ENCODE data around the gene PRELP.

Gene PRELP

GRCh38 chr1:203516184-203516583 lies 40.6 kb downstream of the PRELP start:
- no peak for TF ChIP-seq GATA2 (IDR thresholded peaks at IDR 0.05; ENCODE audit: low read depth, low read length)
- TF ChIP-seq GATA3 (IDR thresholded peaks at IDR 0.05; ENCODE audit: low read depth, low read length): no peak

GRCh38 chr1:203516906-203517305 lies 41.3 kb downstream of the PRELP start:
- no peak for TF ChIP-seq GATA2 (IDR thresholded peaks at IDR 0.05; ENCODE audit: low read depth, low read length)
- TF ChIP-seq GATA3 (IDR thresholded peaks at IDR 0.05; ENCODE audit: low read depth, low read length): no peak

GRCh38 chr1:203517426-203518110 lies 42.0 kb downstream of the PRELP start:
- TF ChIP-seq GATA3 (IDR thresholded peaks at IDR 0.05; ENCODE audit: low read depth, low read length) (no peak), GATA2 (IDR thresholded peaks at IDR 0.05; ENCODE audit: low read depth, low read length) (no peak)

- TF ChIP-seq GATA3 (IDR thresholded peaks at IDR 0.05; ENCODE audit: low read depth, low read length): no peak
- TF ChIP-seq GATA2 (IDR thresholded peaks at IDR 0.05; ENCODE audit: low read depth, low read length): no peak
Measured at GRCh38 chr1:203518541-203518940, 42.9 kb downstream of the PRELP start.

GRCh38 chr1:203519053-203519840 lies 43.6 kb downstream of the PRELP start:
- no peak for TF ChIP-seq GATA2 (IDR thresholded peaks at IDR 0.05; ENCODE audit: low read depth, low read length)
- no peak for TF ChIP-seq GATA3 (IDR thresholded peaks at IDR 0.05; ENCODE audit: low read depth, low read length)

GRCh38 chr1:203519896-203520295 lies 44.3 kb downstream of the PRELP start:
- TF ChIP-seq GATA2 (IDR thresholded peaks at IDR 0.05; ENCODE audit: low read depth, low read length) (no peak), GATA3 (IDR thresholded peaks at IDR 0.05; ENCODE audit: low read depth, low read length) (no peak)

- TF ChIP-seq GATA3 (IDR thresholded peaks at IDR 0.05; ENCODE audit: low read depth, low read length) (no peak), GATA2 (IDR thresholded peaks at IDR 0.05; ENCODE audit: low read depth, low read length) (no peak)
Measured at GRCh38 chr1:203520315-203520714, 44.7 kb downstream of the PRELP start.

- no peak for TF ChIP-seq GATA3 (IDR thresholded peaks at IDR 0.05; ENCODE audit: low read depth, low read length)
- peak; percentile 59; the same call in 1 of the 2 replicates for TF ChIP-seq GATA2 (IDR thresholded peaks at IDR 0.05; ENCODE audit: low read depth, low read length)
Measured at GRCh38 chr1:203521074-203521794, 45.6 kb downstream of the PRELP start.

GRCh38 chr1:203521812-203522211 lies 46.2 kb downstream of the PRELP start:
- TF ChIP-seq GATA3 (IDR thresholded peaks at IDR 0.05; ENCODE audit: low read depth, low read length) (no peak), GATA2 (IDR thresholded peaks at IDR 0.05; ENCODE audit: low read depth, low read length) (no peak)

GRCh38 chr1:203522237-203522636 lies 46.6 kb downstream of the PRELP start:
- TF ChIP-seq GATA2 (IDR thresholded peaks at IDR 0.05; ENCODE audit: low read depth, low read length) (no peak), GATA3 (IDR thresholded peaks at IDR 0.05; ENCODE audit: low read depth, low read length) (no peak)

- TF ChIP-seq GATA3 (IDR thresholded peaks at IDR 0.05; ENCODE audit: low read depth, low read length) (no peak), GATA2 (IDR thresholded peaks at IDR 0.05; ENCODE audit: low read depth, low read length) (no peak)
Measured at GRCh38 chr1:203523667-203524066, 48.1 kb downstream of the PRELP start.

GRCh38 chr1:203524152-203524551 lies 48.5 kb downstream of the PRELP start:
- no peak for TF ChIP-seq GATA3 (IDR thresholded peaks at IDR 0.05; ENCODE audit: low read depth, low read length)
- no peak for TF ChIP-seq GATA2 (IDR thresholded peaks at IDR 0.05; ENCODE audit: low read depth, low read length)

- TF ChIP-seq GATA3 (IDR thresholded peaks at IDR 0.05; ENCODE audit: low read depth, low read length) (no peak), GATA2 (IDR thresholded peaks at IDR 0.05; ENCODE audit: low read depth, low read length) (no peak)
Measured at GRCh38 chr1:203524824-203525223, 49.2 kb downstream of the PRELP start.

GRCh38 chr1:203525685-203526084 lies 50.1 kb downstream of the PRELP start:
- TF ChIP-seq GATA2 (IDR thresholded peaks at IDR 0.05; ENCODE audit: low read depth, low read length) (no peak), GATA3 (IDR thresholded peaks at IDR 0.05; ENCODE audit: low read depth, low read length) (no peak)

All from SH-SY5Y (cell line).